Naive thymus-derived CD8-positive, alpha-beta T cell (primary cell): Measurements from ENCODE around the gene SRRM3. TPM values are rescaled to one million over a fixed set of nuclear protein-coding genes. Genes with fewer than 3 reads are reported as not detected.
"Not testable (repeated sequence)": the region's sequence is repeated elsewhere in the genome, so short reads cannot be mapped to it uniquely, and the experiment has no call there.

Experiments
- ATAC-seq, 2 donors: fragments of 150-1000 bp; cut with Tn5 transposase in 1 of 2; sonication (Bioruptor Pico), chemical (Tn5 transposase) in 1 of 2; 1 replicate in 1 of 2; 2 replicates in 1 of 2; pipeline ENCODE4 v1.10.0; 2021; ENCODE audit warnings: mild to moderate bottlenecking in 2 of 2, moderate library complexity in 2 of 2
- POLR2A ChIA-PET: fragments of 350-600 bp; sonication (Branson Sonifier 250); formaldehyde crosslinking; loops from one replicate; lab custom pipeline; 2021; ENCODE audit warnings: antibody characterized with exemption; lab: Charles Lee
- DNase-seq, 10 donors: peaks; one replicate each; pipeline versions ENCODE4 v3.0.0 to v3.0.0-alpha.2; 2020 to 2022
- H3K27ac Mint-ChIP-seq, 10 donors: one replicate each; pipeline ENCODE4 v1.8.0; 2020 to 2022; ENCODE audit warnings: mild to moderate bottlenecking in 10 of 10, mixed read lengths in 10 of 10, moderate library complexity in 4 of 10, inconsistent platforms in 1 of 10
- H3K27me3 Mint-ChIP-seq, 5 donors: one replicate each; pipeline ENCODE4 v1.8.0; 2021 to 2022; ENCODE audit warnings: mixed read lengths in 5 of 5
- H3K36me3 Mint-ChIP-seq, 3 donors: one replicate each; pipeline ENCODE4 v1.8.0; 2020 to 2022; ENCODE audit warnings: mixed read lengths in 3 of 3, mild to moderate bottlenecking in 2 of 3, inconsistent platforms in 1 of 3
- H3K4me1 Mint-ChIP-seq, 4 donors: one replicate each; pipeline ENCODE4 v1.8.0; 2021 to 2022; ENCODE audit warnings: mixed read lengths in 4 of 4
- H3K4me3 Mint-ChIP-seq, 10 donors: one replicate each; pipeline ENCODE4 v1.8.0; 2020 to 2022; ENCODE audit warnings: mild to moderate bottlenecking in 10 of 10, mixed read lengths in 10 of 10, moderate library complexity in 6 of 10, inconsistent platforms in 1 of 10
- H3K9me3 Mint-ChIP-seq, 9 donors: one replicate each; pipeline ENCODE4 v1.8.0; 2020 to 2022; ENCODE audit warnings: mixed read lengths in 9 of 9, mild to moderate bottlenecking in 3 of 9, inconsistent platforms in 1 of 9, moderate library complexity in 1 of 9
- polyA plus RNA-seq, 3 donors: library from polyadenylated mRNA; unstranded; fragments of 300-500 nt; fragmentation: Illumina TruSeq; gene quantifications; one replicate each; pipeline ENCODE4 v1.2.3, GENCODE V29; 2021
- total RNA-seq, 8 experiments: library from RNA in 2 of 8; stranded (reverse) in 2 of 8; gene quantifications; one replicate each; pipeline ENCODE4 v1.2.3 and lab custom pipeline; 2021 to 2026

The SRRM3 gene
- total and polyA plus RNA-seq, 5 experiments from 2014 or later, result not detected

- Mint-ChIP-seq H3K27ac (peak overlapping the region; percentile 84 to 98 (median 98)), H3K4me3 (peak overlapping the region; percentile 83 to 94 (median 89)), H3K27me3 (no peaks in the 10 kb centered on the region), H3K4me1 (peaks cover 0 to 10% (median 2%) of the 10 kb centered on the region in 4 donors), H3K9me3 (no peaks in the 10 kb centered on the region), H3K36me3 (no peaks in the 10 kb centered on the region)
- POLR2A ChIA-PET, result interaction anchor here (0.6 to 3.4 kb wide), 12 partner anchors 9 to 253 kb away, joined by 3 to 15 read pairs (median 4); partner anchors contain the start of genes HSPB1 and STYXL1
- ATAC-seq (peak; percentile 90 to 94), DNase-seq (peak; percentile 86 to 96 (median 92))
These were observed 35.1 kb upstream of the SRRM3 start for GRCh38 chr7:76166404-76167255.

- no peak overlapping the region for H3K27ac Mint-ChIP-seq
These were observed 28.0 kb upstream of the SRRM3 start for GRCh38 chr7:76173566-76174205.

GRCh38 chr7:76176951-76177350 is 24.7 kb upstream of the SRRM3 start:
- H3K27me3 Mint-ChIP-seq, H3K4me1 Mint-ChIP-seq, H3K4me3 Mint-ChIP-seq, H3K36me3 Mint-ChIP-seq, H3K9me3 Mint-ChIP-seq, DNase-seq, ATAC-seq, H3K27ac Mint-ChIP-seq: not testable (repeated sequence)
- POLR2A ChIA-PET, result interaction anchor here (1.3 to 1.6 kb wide), 2 partner anchors 10 to 137 kb away, joined by 5 read pairs; no protein-coding TSS in a partner anchor

More at GRCh38 chr7:76173566-76174205, 28.0 kb upstream of the SRRM3 start:
- Mint-ChIP-seq H3K4me1 (peaks cover 3 to 6% (median 4%) of the 10 kb centered on the region in 4 donors), H3K9me3 (no peaks in the 10 kb centered on the region), H3K36me3 (no peaks in the 10 kb centered on the region), H3K27me3 (peaks cover 0 to 1% (median 0%) of the 10 kb centered on the region in 5 donors), H3K4me3 (no peak overlapping the region)
- ATAC-seq (no peak), DNase-seq (no peak)
- POLR2A ChIA-PET, result interaction anchor here (1.0 kb wide), 1 partner anchor 144 kb away, joined by 3 read pairs; no protein-coding TSS in a partner anchor

GRCh38 chr7:76179686-76180085 is 22.0 kb upstream of the SRRM3 start:
- POLR2A ChIA-PET, result no interaction called here
- ATAC-seq (no peak), DNase-seq (no peak)
- Mint-ChIP-seq H3K4me3 (no peak overlapping the region), H3K36me3 (no peaks in the 10 kb centered on the region), H3K4me1 (peaks cover 3 to 6% (median 4%) of the 10 kb centered on the region in 4 donors), H3K27me3 (peaks cover 0 to 1% (median 0%) of the 10 kb centered on the region in 5 donors), H3K9me3 (no peaks in the 10 kb centered on the region), H3K27ac (no peak overlapping the region)

GRCh38 chr7:76182225-76182960 is 19.3 kb upstream of the SRRM3 start:
- Mint-ChIP-seq H3K9me3 (no peaks in the 10 kb centered on the region), H3K4me1 (peaks cover 3 to 6% (median 4%) of the 10 kb centered on the region in 4 donors), H3K36me3 (no peaks in the 10 kb centered on the region), H3K4me3 (no peak overlapping the region), H3K27ac (no peak overlapping the region), H3K27me3 (peaks cover 0 to 7% (median under 1%) of the 10 kb centered on the region in 5 donors)
- ATAC-seq, result no peak
- POLR2A ChIA-PET, result interaction anchor here (0.7 kb wide), 1 partner anchor 101 kb away, joined by 3 read pairs; no protein-coding TSS in a partner anchor
- no peak for DNase-seq

- H3K27ac Mint-ChIP-seq, result peak overlapping the region in 1 of 10 donors; percentile 63
- H3K4me3 Mint-ChIP-seq, result no peak overlapping the region
- no peak for DNase-seq
- ATAC-seq, result no peak
- H3K9me3 Mint-ChIP-seq, result peaks cover 0 to 1% (median 0%) of the 10 kb centered on the region in 9 donors
- peaks cover 0 to 8% (median 4%) of the 10 kb centered on the region in 5 donors for H3K27me3 Mint-ChIP-seq
- POLR2A ChIA-PET, result no interaction called here
- H3K4me1 Mint-ChIP-seq, result no peaks in the 10 kb centered on the region
- H3K36me3 Mint-ChIP-seq, result no peaks in the 10 kb centered on the region
These were observed 16.4 kb upstream of the SRRM3 start for GRCh38 chr7:76185187-76185896.

GRCh38 chr7:76187272-76187671 is 14.4 kb upstream of the SRRM3 start:
- DNase-seq (no peak), ATAC-seq (no peak)
- no peaks in the 10 kb centered on the region for H3K4me1 Mint-ChIP-seq
- H3K36me3 Mint-ChIP-seq, result no peaks in the 10 kb centered on the region
- H3K4me3 Mint-ChIP-seq, result no peak overlapping the region
- POLR2A ChIA-PET, result no interaction called here
- H3K27ac Mint-ChIP-seq, result no peak overlapping the region
- H3K9me3 Mint-ChIP-seq, result peaks cover 0 to 6% (median 0%) of the 10 kb centered on the region in 9 donors
- peaks cover 2 to 8% (median 4%) of the 10 kb centered on the region in 5 donors for H3K27me3 Mint-ChIP-seq

GRCh38 chr7:76189276-76189675 is 12.4 kb upstream of the SRRM3 start:
- Mint-ChIP-seq H3K4me3 (no peak overlapping the region), H3K36me3 (no peaks in the 10 kb centered on the region), H3K27ac (no peak overlapping the region), H3K4me1 (no peaks in the 10 kb centered on the region), H3K27me3 (peaks cover 5 to 16% (median 8%) of the 10 kb centered on the region in 5 donors), H3K9me3 (peaks cover 0 to 6% (median 0%) of the 10 kb centered on the region in 9 donors)
- DNase-seq (no peak), ATAC-seq (no peak)
- POLR2A ChIA-PET, result no interaction called here

- H3K4me3 Mint-ChIP-seq, result no peak overlapping the region
- peaks cover 8 to 29% (median 13%) of the 10 kb centered on the region in 5 donors for H3K27me3 Mint-ChIP-seq
- no peaks in the 10 kb centered on the region for H3K36me3 Mint-ChIP-seq
- H3K4me1 Mint-ChIP-seq, result no peaks in the 10 kb centered on the region
- POLR2A ChIA-PET, result no interaction called here
- no peak overlapping the region for H3K27ac Mint-ChIP-seq
- H3K9me3 Mint-ChIP-seq, result peaks cover 0 to 6% (median 0%) of the 10 kb centered on the region in 9 donors
- DNase-seq, result no peak
- ATAC-seq, result peak in 1 of 2 donors; percentile 20
These were observed 9.9 kb upstream of the SRRM3 start for GRCh38 chr7:76191783-76192240.

GRCh38 chr7:76193466-76193865 is 8.2 kb upstream of the SRRM3 start:
- ATAC-seq, result no peak
- no peak overlapping the region for H3K4me3 Mint-ChIP-seq
- peaks cover 0 to 6% (median 0%) of the 10 kb centered on the region in 9 donors for H3K9me3 Mint-ChIP-seq
- H3K27ac Mint-ChIP-seq, result no peak overlapping the region
- peaks cover 9 to 33% (median 16%) of the 10 kb centered on the region in 5 donors for H3K27me3 Mint-ChIP-seq
- DNase-seq, result no peak
- H3K4me1 Mint-ChIP-seq, result no peaks in the 10 kb centered on the region
- POLR2A ChIA-PET, result interaction anchor here (0.6 kb wide), 1 partner anchor 108 kb away, joined by 3 read pairs; no protein-coding TSS in a partner anchor
- H3K36me3 Mint-ChIP-seq, result no peaks in the 10 kb centered on the region

GRCh38 chr7:76193883-76194282 is 7.8 kb upstream of the SRRM3 start:
- Mint-ChIP-seq H3K4me3 (no peak overlapping the region), H3K27me3 (peaks cover 9 to 37% (median 16%) of the 10 kb centered on the region in 5 donors), H3K9me3 (peaks cover 0 to 6% (median 0%) of the 10 kb centered on the region in 9 donors), H3K27ac (no peak overlapping the region), H3K36me3 (no peaks in the 10 kb centered on the region), H3K4me1 (no peaks in the 10 kb centered on the region)
- POLR2A ChIA-PET, result interaction anchor here (0.7 kb wide), 1 partner anchor 32 kb away, joined by 4 read pairs; no protein-coding TSS in a partner anchor
- no peak for ATAC-seq
- DNase-seq, result no peak
